A549 (cell line): ENCODE data around the gene SEPTIN3.

Experiments used
- BHLHE40 ChIP-seq: IDR thresholded peaks from 2 replicates; pipeline ENCODE4 v1.6.1; 2012; ENCODE audit warnings: low read depth, low read length, inconsistent platforms
- CEBPB ChIP-seq, 2 experiments: fragments of >200 bp in 1 of 2; sonication (Bioruptor Twin) in 1 of 2; formaldehyde crosslinking in 1 of 2; IDR thresholded peaks; 2 replicates each; pipeline ENCODE4 v1.6.1; 2012 to 2016
- CHD4 ChIP-seq: fragments of 200-600 bp; sonication (generic); IDR thresholded peaks from 2 replicates; pipeline ENCODE4 v1.6.1; 2016; ENCODE audit warnings: antibody characterized with exemption, mild to moderate bottlenecking, borderline replicate concordance
- CTCF ChIP-seq: fragments of >200 bp; sonication (Bioruptor Twin); formaldehyde crosslinking; IDR thresholded peaks from 3 replicates; pipeline ENCODE4 v1.5.1; 2016
- ELK1 ChIP-seq: fragments of 150-350 bp; IDR thresholded peaks from 2 replicates; pipeline ENCODE4 v1.6.1; 2014; ENCODE audit warnings: low read depth, mild to moderate bottlenecking, low read length
- JUN ChIP-seq, 2 experiments: fragments of >200 bp; sonication (Bioruptor Twin); formaldehyde crosslinking; IDR thresholded peaks; 2 replicates in 1 of 2; 3 replicates in 1 of 2; pipeline ENCODE4 v1.6.1; 2016 to 2017
- NPAS2 ChIP-seq: fragments of 250-450 bp; sonication (Bioruptor Pico); IDR thresholded peaks from 2 replicates; pipeline ENCODE4 v1.8.0; 2022; ENCODE audit warnings: mild to moderate bottlenecking, moderate library complexity, borderline replicate concordance
- POLR2A ChIP-seq: IDR thresholded peaks from 2 replicates; pipeline ENCODE4 v1.6.1; 2012; ENCODE audit warnings: mild to moderate bottlenecking, low read length
- TFCP2L1 ChIP-seq: fragments of 250-450 bp; sonication (Bioruptor Pico); IDR thresholded peaks from 2 replicates; pipeline ENCODE4 v1.5.0; 2021; ENCODE audit warnings: mild to moderate bottlenecking
- TP53 ChIP-seq: fragments of 250-450 bp; sonication (Bioruptor Pico); IDR thresholded peaks from 2 replicates; pipeline ENCODE4 v1.5.0; 2021; ENCODE audit warnings: mild to moderate bottlenecking, moderate library complexity

GRCh38 chr22:41951898-41952474 is 17.3 kb upstream of the SEPTIN3 start, which contains the start of gene SMIM45:
- no peak for TF ChIP-seq TFCP2L1 (CRISPR knock-in tag)
- TF ChIP-seq NPAS2 (CRISPR knock-in tag), result no peak
- no peak for TF ChIP-seq TP53 (CRISPR knock-in tag)
- no peak for TF ChIP-seq POLR2A
- TF ChIP-seq BHLHE40, result no peak
- TF ChIP-seq ELK1, result no peak
- no peak for TF ChIP-seq CEBPB (IDR thresholded peaks at IDR 0.05)
- TF ChIP-seq CTCF, result no peak
- TF ChIP-seq CHD4, result no peak
- no peak for TF ChIP-seq JUN (IDR thresholded peaks at IDR 0.05)
